Stomach (tissue), 9 donors: ENCODE results near the gene SLC38A7. TPM values are rescaled to one million over a fixed set of nuclear protein-coding genes. Genes with fewer than 3 reads are reported as not detected.

Source experiments
- DNase-seq, 2 donors: peaks; one replicate each; pipeline versions ENCODE4 v3.0.0 to v3.0.0-alpha.2; 2013 to 2019
- H3K27ac ChIP-seq, 5 donors: fragments of 200-600 bp in 4 of 5; sonication (generic) in 4 of 5; one replicate each; pipeline ENCODE4 v1.5.1; 2013 to 2019; ENCODE audit warnings: mild to moderate bottlenecking in 1 of 5, moderate library complexity in 1 of 5
- H3K27me3 ChIP-seq, 3 donors: fragments of 200-600 bp; sonication (generic); one replicate each; pipeline ENCODE4 v1.5.1; 2017 to 2019; ENCODE audit warnings: mixed run types in 1 of 3
- H3K36me3 ChIP-seq, 4 donors: fragments of 200-600 bp; sonication (generic); 1 replicate in 3 of 4; 2 replicates in 1 of 4; pipeline ENCODE4 v1.5.1; 2016 to 2019
- H3K4me1 ChIP-seq, 4 donors: fragments of 200-600 bp; sonication (generic); one replicate each; pipeline ENCODE4 v1.5.1; 2016 to 2019
- H3K4me3 ChIP-seq, 4 donors: fragments of 200-600 bp; sonication (generic) in 3 of 4; one replicate each; pipeline ENCODE4 v1.5.1; 2016 to 2019; ENCODE audit warnings: mild to moderate bottlenecking in 1 of 4
- H3K9me3 ChIP-seq, 4 donors: fragments of 200-600 bp; sonication (generic); one replicate each; pipeline ENCODE4 v1.5.1; 2016 to 2019
- EP300 ChIP-seq: sonication (generic); formaldehyde crosslinking; IDR thresholded peaks from one replicate; pipeline ENCODE4 v1.6.1; 2017; ENCODE audit warnings: antibody characterized with exemption
- POLR2A ChIP-seq, 4 donors: fragments of 450-650 bp; IDR thresholded peaks; one replicate each; pipeline ENCODE4 v1.6.1; 2016; ENCODE audit warnings: antibody characterized with exemption in 4 of 4, control low read depth in 2 of 4, mild to moderate bottlenecking in 1 of 4, moderate library complexity in 1 of 4
- POLR2AphosphoS5 ChIP-seq, 3 donors: sonication (generic); formaldehyde crosslinking; IDR thresholded peaks; one replicate each; pipeline ENCODE4 v1.6.1; 2016; ENCODE audit warnings: antibody characterized with exemption in 3 of 3
- WGBS, 5 donors: extraction: QIAGEN DNeasy Blood & Tissue Kit in 3 of 5; methylation state at CpG; one replicate each; pipeline versions ENCODE4 v1.1.5 to v1.1.7; 2013 to 2018; 5-methylcytosine and 5-hydroxymethylcytosine counted together
- intact Hi-C: fragments of 100-400 bp; cut with DNase I; formaldehyde crosslinking; loops from one replicate; pipeline ENCODE4 v1.15.1; 2023; ENCODE audit warnings: low total_unique reads
- polyA plus RNA-seq, 3 donors: library from polyadenylated mRNA; stranded (reverse); fragments of 200-250 nt; gene quantifications; one replicate each; pipeline ENCODE4 v1.2.3, GENCODE V29; 2013
- total RNA-seq, 5 donors: library from RNA; depleted of rRNA; stranded (reverse); fragments of >200 nt; gene quantifications; one replicate each; pipeline versions ENCODE4 v1.1.0 to v1.2.3, GENCODE V29; 2014 to 2016
- TF ChIP-seq, protein P1 (sequence below), 7 experiments: fragments of 450-650 bp in 4 of 7; fragments of 200-600 bp in 3 of 7; sonication (generic) in 3 of 7; IDR thresholded peaks; one replicate each; pipeline ENCODE4 v1.5.1; 2016 to 2019; ENCODE audit warnings: antibody characterized with exemption in 7 of 7, control low read depth in 2 of 7, mild to moderate bottlenecking in 1 of 7
- donor health status: healthy with polysubstance abuse.
- donor health status: Bipolar disorder and iron deficiency.
- donor health status: healthy.

The SLC38A7 gene
- total and polyA plus RNA-seq, 8 donors: 0.87 to 35.6 (median 6.0) TPM

DNA sequence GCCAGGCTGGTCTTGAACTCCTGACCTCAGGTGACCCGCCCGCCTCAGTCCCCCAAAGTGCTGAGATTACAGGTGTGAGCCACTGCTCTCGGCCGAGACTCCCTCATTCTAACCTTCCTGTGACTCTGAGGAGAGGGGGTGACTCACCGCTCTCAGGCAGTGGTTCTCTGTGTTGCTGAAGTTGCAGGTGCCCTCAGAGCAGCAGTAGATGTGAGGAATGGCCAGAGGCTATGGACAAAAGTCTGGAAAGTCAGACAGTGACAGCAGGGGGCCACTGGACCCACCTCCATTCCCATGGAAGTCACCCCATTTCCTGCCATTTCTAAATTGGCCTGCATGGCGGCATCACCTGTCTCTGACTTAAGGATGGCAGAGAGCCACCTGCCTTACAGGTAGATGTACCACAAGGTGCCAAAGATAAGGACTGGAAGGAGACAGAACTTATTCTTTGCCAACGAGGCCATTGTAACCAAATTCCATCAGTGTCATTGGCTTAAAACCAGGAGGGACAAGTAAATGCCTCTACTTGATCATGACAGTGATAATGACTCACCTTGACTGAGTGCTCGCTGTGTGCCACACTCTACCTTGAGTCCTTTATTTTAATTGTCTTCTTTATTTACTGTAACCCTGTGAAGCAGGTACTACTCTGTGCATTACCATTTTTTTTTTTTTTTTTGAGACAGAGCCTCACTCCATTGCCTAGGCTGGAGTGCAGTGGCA, 39.6 kb downstream of the SLC38A7 start:
- H3K36me3 ChIP-seq: no peaks in the 10 kb centered on the region
- no peaks in the 10 kb centered on the region for H3K27me3 ChIP-seq
- H3K9me3 ChIP-seq: no peaks in the 10 kb centered on the region
- H3K4me3 ChIP-seq: no peak overlapping the region
- no peaks in the 10 kb centered on the region for H3K4me1 ChIP-seq
- DNase-seq: no peak
- intact Hi-C loops: loop anchor here (10.0 kb wide), 1 partner anchor 140 kb away; the partner anchor contains the start of gene NDRG4
- 76 to 84% (median 81%) methylated on average over 8 of the region's 8 CpGs for WGBS, 5 donors
- H3K27ac ChIP-seq: no peak overlapping the region
- no peak for TF ChIP-seq POLR2AphosphoS5 (IDR thresholded peaks at IDR 0.05)
- TF ChIP-seq, protein P1, sequence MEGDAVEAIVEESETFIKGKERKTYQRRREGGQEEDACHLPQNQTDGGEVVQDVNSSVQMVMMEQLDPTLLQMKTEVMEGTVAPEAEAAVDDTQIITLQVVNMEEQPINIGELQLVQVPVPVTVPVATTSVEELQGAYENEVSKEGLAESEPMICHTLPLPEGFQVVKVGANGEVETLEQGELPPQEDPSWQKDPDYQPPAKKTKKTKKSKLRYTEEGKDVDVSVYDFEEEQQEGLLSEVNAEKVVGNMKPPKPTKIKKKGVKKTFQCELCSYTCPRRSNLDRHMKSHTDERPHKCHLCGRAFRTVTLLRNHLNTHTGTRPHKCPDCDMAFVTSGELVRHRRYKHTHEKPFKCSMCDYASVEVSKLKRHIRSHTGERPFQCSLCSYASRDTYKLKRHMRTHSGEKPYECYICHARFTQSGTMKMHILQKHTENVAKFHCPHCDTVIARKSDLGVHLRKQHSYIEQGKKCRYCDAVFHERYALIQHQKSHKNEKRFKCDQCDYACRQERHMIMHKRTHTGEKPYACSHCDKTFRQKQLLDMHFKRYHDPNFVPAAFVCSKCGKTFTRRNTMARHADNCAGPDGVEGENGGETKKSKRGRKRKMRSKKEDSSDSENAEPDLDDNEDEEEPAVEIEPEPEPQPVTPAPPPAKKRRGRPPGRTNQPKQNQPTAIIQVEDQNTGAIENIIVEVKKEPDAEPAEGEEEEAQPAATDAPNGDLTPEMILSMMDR (IDR thresholded peaks at IDR 0.05): no peak
- TF ChIP-seq EP300: no peak
- TF ChIP-seq POLR2A (IDR thresholded peaks at IDR 0.05): no peak

DNA sequence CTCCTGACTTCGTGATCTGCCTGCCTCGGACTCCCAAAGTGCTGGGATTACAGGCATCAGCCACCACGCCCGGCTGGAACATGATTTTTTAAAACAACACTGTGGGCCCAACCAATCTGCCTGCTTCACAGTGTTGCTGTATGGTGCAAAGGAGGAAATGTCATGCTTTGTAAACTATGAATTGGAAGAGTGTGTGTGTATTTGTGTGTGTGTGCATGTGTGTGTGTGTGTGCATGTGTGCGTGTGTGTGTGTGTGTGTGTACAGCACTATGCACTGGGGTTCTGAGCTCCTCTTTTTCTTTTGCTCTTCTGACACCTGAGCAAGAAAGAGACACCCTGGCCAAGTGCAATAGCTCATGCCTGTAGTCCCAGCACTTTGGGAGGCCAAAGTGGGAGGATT, 40.5 kb downstream of the SLC38A7 start:
- Histone ChIP-seq H3K9me3 (no peaks in the 10 kb centered on the region), H3K4me1 (no peaks in the 10 kb centered on the region), H3K27ac (no peak overlapping the region), H3K4me3 (no peak overlapping the region), H3K36me3 (no peaks in the 10 kb centered on the region), H3K27me3 (no peaks in the 10 kb centered on the region)
- TF ChIP-seq POLR2A (IDR thresholded peaks at IDR 0.05) (no peak), EP300 (no peak), POLR2AphosphoS5 (IDR thresholded peaks at IDR 0.05) (no peak)
- TF ChIP-seq, protein P1 (IDR thresholded peaks at IDR 0.05): no peak
- intact Hi-C loops: loop anchor here (10.0 kb wide), 1 partner anchor 139 kb away; the partner anchor contains the start of gene NDRG4
- 67 to 87% (median 78%) methylated on average over 5 of the region's 5 CpGs for WGBS, 5 donors
- DNase-seq: no peak

DNA sequence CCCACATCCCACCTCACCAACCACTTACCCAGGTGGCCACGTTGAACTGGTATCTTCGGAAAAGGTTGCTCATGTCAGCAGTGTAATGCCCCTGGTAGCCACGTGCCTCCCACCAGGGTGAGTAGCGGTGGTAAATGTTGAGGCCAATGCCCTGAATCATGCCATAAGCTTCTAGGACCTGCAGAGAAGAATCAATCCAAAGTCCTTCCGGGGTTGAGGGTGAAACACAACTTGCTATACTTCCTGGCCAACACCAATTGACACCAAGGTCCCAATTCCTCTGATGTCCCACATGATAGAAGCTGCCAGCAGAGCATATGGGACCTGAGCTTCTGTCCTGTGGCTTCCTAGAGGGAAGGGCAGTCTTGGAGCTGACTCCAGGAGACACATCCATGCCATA, 43.6 kb downstream of the SLC38A7 start:
- intact Hi-C loops: loop anchor here (10.0 kb wide), 1 partner anchor 136 kb away; the partner anchor contains the start of gene NDRG4
- H3K27ac ChIP-seq: no peak overlapping the region
- H3K27me3 ChIP-seq: no peaks in the 10 kb centered on the region
- WGBS, 5 donors: 84 to 94% (median 89%) methylated on average over 5 of the region's 5 CpGs; no CpG with 5 or more reads in 1 of the 5 donors
- peaks cover 0 to 4% (median 0%) of the 10 kb centered on the region in 4 donors for H3K4me1 ChIP-seq
- H3K9me3 ChIP-seq: no peaks in the 10 kb centered on the region
- TF ChIP-seq POLR2AphosphoS5 (IDR thresholded peaks at IDR 0.05) (no peak), POLR2A (IDR thresholded peaks at IDR 0.05) (no peak), EP300 (no peak)
- TF ChIP-seq, protein P1 (IDR thresholded peaks at IDR 0.05): no peak
- no peaks in the 10 kb centered on the region for H3K36me3 ChIP-seq
- no peak for DNase-seq
- H3K4me3 ChIP-seq: no peak overlapping the region

DNA sequence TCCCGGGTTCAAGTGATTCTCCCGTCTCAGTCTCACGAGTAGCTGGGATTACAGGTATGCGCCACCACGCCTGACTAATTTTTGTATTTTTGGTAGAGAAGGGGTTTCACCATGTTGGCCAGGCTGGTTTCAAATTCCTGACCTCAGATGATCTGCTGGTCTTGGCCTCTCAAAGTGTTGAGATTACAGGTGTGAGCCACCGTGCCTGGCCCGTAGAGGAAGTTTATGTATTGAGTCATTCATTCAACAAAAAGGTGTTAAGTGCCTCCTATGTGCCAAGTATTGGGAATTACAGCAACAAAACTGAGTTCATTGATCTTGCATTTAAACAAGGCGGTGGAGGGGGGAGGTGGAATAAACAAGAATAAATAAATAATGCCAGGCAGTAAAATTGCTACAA, 44.7 kb downstream of the SLC38A7 start:
- no peaks in the 10 kb centered on the region for H3K36me3 ChIP-seq
- H3K4me1 ChIP-seq: peaks cover 0 to 4% (median 0%) of the 10 kb centered on the region in 4 donors
- intact Hi-C loops: loop anchor here (10.0 kb wide), 1 partner anchor 135 kb away; the partner anchor contains the start of gene NDRG4
- TF ChIP-seq EP300: no peak
- TF ChIP-seq, protein P1 (IDR thresholded peaks at IDR 0.05): no peak
- TF ChIP-seq POLR2AphosphoS5 (IDR thresholded peaks at IDR 0.05): no peak
- no peak for TF ChIP-seq POLR2A (IDR thresholded peaks at IDR 0.05)
- H3K27me3 ChIP-seq: no peaks in the 10 kb centered on the region
- DNase-seq: no peak
- H3K9me3 ChIP-seq: no peaks in the 10 kb centered on the region
- H3K4me3 ChIP-seq: no peak overlapping the region
- WGBS, 5 donors: 73 to 94% (median 79%) methylated on average over 5 to 8 of the region's 8 CpGs
- no peak overlapping the region for H3K27ac ChIP-seq
